Kidney capillary endothelial cell (primary cell): Measurements from ENCODE around the gene NAT14.

Experiments
- DNase-seq: peaks from one replicate; pipeline ENCODE4 v3.0.0-alpha.2; 2018; ENCODE audit warnings: low spot score

Gene NAT14

GRCh38 chr19:55471266-55471665 is 13.7 kb upstream of the NAT14 start:
- DNase-seq: no peak

DNA sequence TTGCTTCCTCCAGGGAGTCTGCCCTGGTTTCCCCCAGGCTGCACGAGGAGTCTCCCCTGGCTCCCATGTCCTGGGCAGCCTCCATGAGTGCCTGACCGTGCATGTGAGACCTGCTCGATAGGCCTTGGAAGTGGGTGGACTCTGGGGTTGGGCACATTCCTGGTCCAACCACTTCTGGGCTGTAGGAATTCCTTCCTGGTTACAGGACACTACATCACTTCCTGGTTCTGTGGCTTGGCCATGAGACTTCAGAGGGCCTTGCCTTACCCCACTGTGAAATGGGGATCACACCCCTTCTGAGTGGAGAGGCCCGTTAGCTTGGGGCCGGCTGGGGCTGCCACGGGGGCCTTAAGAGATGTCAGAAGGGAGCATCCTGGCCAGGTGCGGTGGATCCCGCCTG is 12.5 kb upstream of the NAT14 start:
- DNase-seq: no peak

GRCh38 chr19:55473225-55474012 is 11.6 kb upstream of the NAT14 start:
- DNase-seq: no peak

DNA sequence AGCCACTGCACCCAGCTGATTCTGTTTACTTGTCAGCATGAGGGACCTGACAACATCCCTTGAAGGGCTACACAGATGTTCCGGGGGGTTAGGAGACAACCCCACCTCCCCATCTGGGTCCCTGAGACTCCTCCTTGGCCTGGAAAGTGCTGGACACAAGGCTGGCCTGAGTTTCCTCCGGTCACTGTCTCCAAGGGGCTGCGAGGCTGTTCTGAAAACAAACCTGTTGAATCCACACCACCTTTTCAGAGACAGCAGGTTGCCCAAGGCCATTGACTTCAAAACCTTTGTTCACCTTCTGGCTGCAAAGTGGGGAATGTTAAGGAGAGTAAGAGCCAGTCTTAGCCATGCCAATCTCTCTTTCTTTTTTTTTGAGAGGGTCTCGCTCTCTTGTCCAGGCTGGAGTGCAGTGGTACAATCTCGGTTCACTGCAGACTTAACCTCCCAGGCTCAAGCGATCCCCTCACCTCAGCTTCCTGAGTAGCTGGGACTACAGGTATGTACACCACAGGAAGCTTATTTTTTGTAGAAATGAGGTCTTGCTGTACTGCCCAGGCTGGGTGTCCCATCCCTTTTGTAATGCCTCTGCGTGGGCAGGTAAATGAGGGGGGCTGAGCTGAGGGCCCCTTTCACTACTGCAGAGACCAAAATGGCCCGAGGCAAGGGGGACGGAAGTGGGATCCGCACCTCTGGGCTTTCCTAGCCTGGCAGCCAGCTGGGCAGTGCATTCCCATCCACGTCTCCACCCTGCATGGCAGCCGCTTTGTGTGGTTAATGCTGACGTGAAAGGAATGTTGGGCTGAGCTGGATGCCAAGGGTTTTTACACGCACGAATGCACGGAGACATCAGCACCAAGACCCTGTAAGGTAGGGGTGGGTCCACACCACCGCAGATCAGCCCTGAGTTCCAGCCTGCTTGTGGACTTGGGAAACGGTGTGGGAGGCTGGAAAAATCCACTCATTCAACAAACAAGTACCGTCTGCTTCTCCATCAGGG is 10.4 kb upstream of the NAT14 start:
- DNase-seq: no peak

DNA sequence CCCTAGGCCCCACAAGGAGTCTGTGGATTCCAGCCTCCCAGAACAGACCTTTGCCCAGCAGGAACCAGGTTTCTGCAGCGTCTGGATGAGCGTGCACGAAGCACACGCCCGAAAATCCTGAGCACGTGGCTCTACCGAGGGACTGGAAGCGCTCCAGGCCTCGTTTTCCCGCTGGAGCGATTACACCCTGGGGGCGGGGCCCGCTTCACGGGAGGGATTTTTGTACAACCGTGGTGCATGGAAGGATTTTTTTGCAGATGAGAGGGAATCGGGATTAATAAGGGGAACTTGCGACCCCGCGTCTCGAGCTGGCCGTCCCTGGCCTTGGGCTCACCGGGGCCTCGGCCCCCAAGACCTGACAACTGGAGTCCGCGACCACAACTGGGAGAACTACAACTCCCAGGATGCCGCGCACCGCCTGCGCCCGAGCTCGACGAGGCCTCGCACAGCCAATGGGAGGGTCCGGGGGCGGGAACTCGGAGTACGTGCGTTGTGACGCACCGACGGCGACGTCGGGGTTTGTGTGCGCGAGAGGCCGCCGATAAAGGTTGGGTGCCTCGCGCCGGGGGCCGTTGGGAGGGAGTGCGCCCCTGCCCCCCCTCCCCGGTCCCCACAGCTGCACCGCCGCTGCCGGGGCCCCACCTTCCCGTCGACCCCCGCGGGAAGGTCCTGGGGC is 8.8 kb upstream of the NAT14 start, which contains the start of gene ZNF628:
Gene ZNF628, plus strand, starts transcription at position 518 of the 676 bp plus-strand sequence. CDS start 3,294 bp downstream, outside the sequence.
- DNase-seq: peak; percentile 96

- no peak for DNase-seq
Measured at GRCh38 chr19:55477905-55478304, 7.1 kb upstream of the NAT14 start.

GRCh38 chr19:55478364-55478763 is 6.6 kb upstream of the NAT14 start:
- no peak for DNase-seq

GRCh38 chr19:55479045-55479444 is 5.9 kb upstream of the NAT14 start:
- no peak for DNase-seq

GRCh38 chr19:55479451-55480230 is 5.3 kb upstream of the NAT14 start:
- no peak for DNase-seq

GRCh38 chr19:55481148-55481793 is 3.7 kb upstream of the NAT14 start:
- no peak for DNase-seq

DNA sequence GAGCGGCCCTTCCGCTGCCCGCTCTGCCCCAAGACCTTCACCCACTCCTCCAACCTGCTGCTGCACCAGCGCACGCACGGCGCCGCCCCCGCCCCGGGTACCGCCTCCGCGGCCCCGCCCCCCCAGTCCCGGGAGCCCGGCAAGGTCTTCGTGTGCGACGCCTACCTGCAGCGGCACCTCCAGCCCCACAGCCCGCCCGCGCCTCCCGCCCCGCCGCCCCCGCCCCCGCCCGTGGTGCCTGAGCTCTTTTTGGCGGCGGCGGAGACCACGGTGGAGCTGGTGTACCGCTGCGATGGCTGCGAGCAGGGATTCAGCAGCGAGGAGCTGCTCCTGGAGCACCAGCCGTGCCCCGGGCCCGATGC is 3.2 kb upstream of the NAT14 start:
- no peak for DNase-seq

DNA sequence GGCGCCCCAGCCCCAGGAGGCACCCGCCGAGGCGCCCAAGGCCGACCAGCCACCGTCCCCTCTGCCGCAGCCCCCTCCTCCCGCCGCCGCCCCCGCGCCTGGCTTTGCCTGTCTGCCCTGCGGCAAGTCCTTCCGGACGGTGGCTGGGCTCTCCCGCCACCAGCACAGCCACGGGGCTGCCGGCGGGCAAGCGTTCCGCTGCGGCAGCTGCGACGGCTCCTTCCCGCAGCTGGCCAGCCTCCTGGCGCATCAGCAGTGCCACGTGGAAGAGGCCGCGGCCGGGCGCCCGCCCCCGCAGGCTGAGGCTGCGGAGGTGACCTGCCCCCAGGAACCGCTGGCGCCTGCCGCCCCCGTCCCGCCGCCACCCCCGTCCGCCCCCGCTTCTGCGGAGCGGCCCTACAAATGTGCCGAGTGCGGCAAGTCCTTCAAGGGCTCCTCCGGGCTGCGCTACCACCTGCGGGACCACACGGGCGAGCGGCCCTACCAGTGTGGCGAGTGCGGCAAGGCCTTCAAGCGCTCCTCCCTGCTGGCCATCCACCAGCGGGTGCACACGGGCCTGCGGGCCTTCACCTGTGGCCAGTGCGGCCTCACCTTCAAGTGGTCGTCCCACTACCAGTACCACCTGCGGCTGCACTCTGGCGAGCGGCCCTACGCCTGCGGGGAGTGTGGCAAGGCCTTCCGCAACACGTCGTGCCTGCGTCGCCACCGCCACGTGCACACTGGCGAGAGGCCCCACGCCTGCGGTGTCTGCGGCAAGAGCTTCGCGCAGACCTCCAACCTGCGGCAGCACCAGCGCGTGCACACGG is 2.6 kb upstream of the NAT14 start:
- DNase-seq: no peak

DNA sequence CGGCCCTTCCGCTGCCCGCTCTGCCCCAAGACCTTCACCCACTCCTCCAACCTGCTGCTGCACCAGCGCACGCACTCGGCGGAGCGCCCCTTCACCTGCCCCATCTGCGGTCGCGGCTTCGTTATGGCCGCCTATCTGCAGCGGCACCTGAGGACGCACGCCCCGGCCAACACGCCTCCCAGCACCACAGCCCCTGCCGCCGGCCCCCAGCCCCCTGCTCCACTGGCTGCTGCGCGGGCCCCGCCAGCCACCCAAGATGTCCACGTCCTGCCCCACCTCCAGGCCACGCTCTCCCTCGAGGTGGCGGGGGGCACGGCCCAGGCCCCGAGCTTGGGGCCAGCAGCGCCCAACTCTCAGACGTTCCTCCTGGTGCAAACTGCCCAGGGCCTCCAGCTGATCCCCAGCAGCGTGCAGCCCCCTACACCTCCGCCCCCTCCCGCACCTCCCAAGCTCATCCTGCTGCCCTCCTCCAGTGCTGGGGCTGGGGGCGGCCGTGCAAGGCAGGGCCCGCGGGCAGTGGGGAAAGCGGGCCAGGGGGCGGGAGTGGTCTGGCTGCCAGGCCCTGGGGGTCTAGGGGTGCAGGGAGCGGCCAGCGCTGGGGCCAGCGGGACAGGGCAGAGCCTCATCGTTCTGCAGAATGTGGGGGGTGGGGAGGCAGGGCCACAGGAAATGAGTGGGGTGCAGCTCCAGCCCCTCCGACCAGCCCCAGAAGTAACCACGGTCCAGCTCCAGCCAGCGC is 1.9 kb upstream of the NAT14 start:
- no peak for DNase-seq

- no peak for DNase-seq
Measured at GRCh38 chr19:55483706-55484592, 1.0 kb upstream of the NAT14 start.

- DNase-seq: no peak
Measured at GRCh38 chr19:55485439-55486011, 537 bp downstream of the NAT14 start.

DNA sequence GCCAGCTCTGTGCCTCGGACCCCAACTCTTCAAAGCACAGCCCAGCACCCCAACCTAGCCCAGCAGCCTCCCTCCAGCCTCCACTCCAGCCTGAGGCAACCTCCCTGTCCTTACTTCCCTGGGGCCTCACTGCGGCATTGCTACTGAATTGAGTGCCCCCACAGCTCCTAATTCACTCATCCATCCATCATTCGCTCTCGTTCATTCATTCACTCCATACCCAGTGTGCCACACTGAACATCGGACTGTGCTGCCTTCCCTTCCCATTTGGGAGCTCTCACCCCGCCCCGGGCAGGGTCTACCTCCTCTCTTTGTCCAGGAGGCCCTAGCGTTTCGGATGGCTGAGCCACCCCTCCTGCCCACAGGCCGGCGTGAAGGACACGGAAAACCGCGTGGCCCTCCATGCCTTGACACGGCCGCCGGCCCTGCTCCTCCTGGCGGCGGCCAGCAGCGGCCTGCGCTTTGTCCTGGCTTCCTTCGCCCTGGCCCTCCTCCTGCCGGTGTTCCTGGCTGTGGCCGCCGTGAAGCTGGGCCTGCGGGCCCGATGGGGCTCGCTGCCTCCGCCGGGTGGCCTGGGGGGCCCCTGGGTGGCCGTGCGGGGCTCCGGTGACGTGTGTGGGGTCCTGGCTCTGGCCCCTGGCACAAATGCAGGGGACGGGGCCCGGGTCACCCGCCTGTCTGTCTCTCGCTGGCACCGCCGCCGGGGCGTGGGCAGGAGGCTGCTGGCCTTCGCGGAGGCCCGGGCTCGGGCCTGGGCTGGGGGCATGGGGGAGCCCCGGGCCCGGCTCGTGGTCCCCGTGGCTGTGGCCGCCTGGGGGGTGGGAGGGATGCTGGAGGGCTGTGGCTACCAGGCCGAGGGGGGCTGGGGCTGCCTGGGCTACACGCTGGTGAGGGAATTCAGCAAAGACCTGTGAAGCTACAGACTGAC is 1.3 kb downstream of the NAT14 start:
- DNase-seq: no peak
